Skeletal muscle satellite cell (primary cell): ENCODE data around the gene LPP.
"Not testable (repeated sequence)": the region's sequence is repeated elsewhere in the genome, so short reads cannot be mapped to it uniquely, and the experiment has no call there.

Source experiments
- H3K27me3 ChIP-seq: 2 replicates; pipeline ENCODE4 v1.7.0; 2013; ENCODE audit warnings: low read length; ENCODE audit not compliant: control insufficient read depth, insufficient read depth
- H3K36me3 ChIP-seq: 2 replicates; pipeline ENCODE4 v1.7.0; 2013; ENCODE audit warnings: mild to moderate bottlenecking, control low read depth, low read length; ENCODE audit not compliant: insufficient read depth
- H3K4me1 ChIP-seq: 2 replicates; pipeline ENCODE4 v1.7.0; 2013; ENCODE audit warnings: low read length; ENCODE audit not compliant: control insufficient read depth, insufficient read depth
- H3K4me2 ChIP-seq: 2 replicates; pipeline ENCODE4 v1.7.0; 2013; ENCODE audit warnings: mild to moderate bottlenecking, low read length
- H3K4me3 ChIP-seq: 2 replicates; pipeline ENCODE4 v1.7.0; 2013; ENCODE audit warnings: low read length
- H3K9ac ChIP-seq: 2 replicates; pipeline ENCODE4 v1.7.0; 2013; ENCODE audit warnings: mild to moderate bottlenecking, low read depth, low read length, moderate library complexity
- H3K9me3 ChIP-seq: replicated peaks from 2 replicates; pipeline ENCODE4 v1.7.0; 2013; ENCODE audit warnings: mild to moderate bottlenecking, control low read depth, low read length

The LPP gene

DNA sequence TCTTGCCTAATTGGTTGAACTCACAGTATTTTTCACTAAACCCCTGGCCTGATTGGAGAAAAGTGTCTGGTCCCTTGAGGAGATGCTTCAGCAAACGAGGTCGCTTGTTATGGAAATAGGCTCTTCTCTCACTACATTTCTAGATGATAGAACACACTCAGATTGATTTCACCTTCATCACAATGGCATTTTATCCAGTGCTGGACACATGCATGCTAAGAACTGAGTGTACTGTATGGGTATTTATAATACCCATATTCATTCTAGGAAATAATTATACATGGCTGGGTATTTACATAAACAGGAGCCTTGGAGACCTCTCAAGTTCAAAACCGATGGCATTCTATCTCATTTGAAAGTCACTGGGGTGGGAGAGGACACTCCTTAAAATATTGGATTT, 444.9 kb downstream of the LPP start:
- H3K36me3 ChIP-seq: no peaks in the 10 kb centered on the region
- no peaks in the 10 kb centered on the region for H3K9me3 ChIP-seq
- H3K4me2 ChIP-seq: no peak overlapping the region
- H3K9ac ChIP-seq: no peak overlapping the region
- no peaks in the 10 kb centered on the region for H3K27me3 ChIP-seq
- peaks cover 43% of the 10 kb centered on the region for H3K4me1 ChIP-seq
- H3K4me3 ChIP-seq: no peak overlapping the region

DNA sequence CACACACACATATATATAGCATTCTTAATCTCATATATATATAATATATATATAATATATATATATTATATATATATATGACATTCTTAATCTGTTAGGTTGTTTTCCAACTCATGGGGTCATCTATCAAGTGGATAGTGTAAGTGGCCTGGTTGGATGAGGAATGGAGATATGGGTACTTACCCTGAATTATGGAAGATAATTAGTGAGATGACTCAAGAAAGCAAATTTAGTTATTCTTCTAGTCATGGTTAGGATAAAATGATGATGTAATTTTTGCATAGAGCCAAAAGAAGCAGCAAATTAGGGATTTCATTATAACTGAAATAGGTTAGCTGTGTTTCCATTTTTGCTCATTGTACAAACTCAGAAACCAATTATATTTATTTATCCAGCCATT, 448.2 kb downstream of the LPP start:
- Histone ChIP-seq H3K9me3 (no peaks in the 10 kb centered on the region), H3K4me3 (no peak overlapping the region), H3K27me3 (no peaks in the 10 kb centered on the region), H3K4me1 (peaks cover 35% of the 10 kb centered on the region), H3K4me2 (no peak overlapping the region), H3K9ac (no peak overlapping the region), H3K36me3 (no peaks in the 10 kb centered on the region)

DNA sequence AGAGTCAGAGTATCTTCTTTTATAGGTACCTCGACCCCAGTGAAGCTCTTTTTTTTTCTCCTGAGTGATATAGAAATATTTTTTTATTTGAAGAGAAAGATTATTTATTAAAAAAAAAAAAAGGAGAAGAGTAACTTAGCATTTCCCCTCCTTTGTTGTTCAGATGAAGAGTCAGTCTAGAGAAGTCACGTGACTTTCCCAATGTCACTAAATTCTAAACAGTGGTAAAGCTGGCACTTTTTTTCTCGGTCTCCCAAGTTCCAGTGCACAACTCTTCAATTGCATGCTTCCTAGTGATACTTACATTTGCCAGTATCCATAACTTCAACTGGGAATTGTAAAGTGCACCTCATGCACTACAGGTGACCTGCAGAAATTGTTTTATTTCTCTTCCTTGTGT, 448.7 kb downstream of the LPP start:
- Histone ChIP-seq H3K4me2 (no peak overlapping the region), H3K9me3 (no peaks in the 10 kb centered on the region), H3K4me3 (no peak overlapping the region), H3K36me3 (no peaks in the 10 kb centered on the region), H3K4me1 (peaks cover 34% of the 10 kb centered on the region), H3K9ac (no peak overlapping the region), H3K27me3 (no peaks in the 10 kb centered on the region)

DNA sequence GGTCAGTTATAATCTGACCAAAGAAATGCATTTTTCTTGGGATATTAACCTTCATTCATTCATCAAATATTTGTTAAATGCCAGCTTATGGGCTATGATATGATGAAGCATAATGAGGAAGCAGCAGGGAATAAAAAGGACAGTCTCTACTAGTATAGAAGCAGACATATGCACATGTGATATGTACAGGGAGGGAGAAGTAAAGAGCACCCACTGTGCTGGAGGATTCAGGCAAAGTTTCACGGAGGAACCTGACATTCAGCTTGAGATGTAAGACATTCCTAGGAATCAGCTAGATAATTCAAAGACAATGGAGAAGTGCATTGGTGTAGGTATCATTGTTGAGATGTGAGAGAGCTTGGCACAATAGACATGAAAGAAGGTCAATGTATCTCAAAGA, 450.7 kb downstream of the LPP start:
- no peaks in the 10 kb centered on the region for H3K27me3 ChIP-seq
- no peak overlapping the region for H3K4me2 ChIP-seq
- peaks cover 35% of the 10 kb centered on the region for H3K4me1 ChIP-seq
- H3K9me3 ChIP-seq: no peaks in the 10 kb centered on the region
- H3K4me3 ChIP-seq: no peak overlapping the region
- peaks cover 7% of the 10 kb centered on the region for H3K36me3 ChIP-seq
- no peak overlapping the region for H3K9ac ChIP-seq

DNA sequence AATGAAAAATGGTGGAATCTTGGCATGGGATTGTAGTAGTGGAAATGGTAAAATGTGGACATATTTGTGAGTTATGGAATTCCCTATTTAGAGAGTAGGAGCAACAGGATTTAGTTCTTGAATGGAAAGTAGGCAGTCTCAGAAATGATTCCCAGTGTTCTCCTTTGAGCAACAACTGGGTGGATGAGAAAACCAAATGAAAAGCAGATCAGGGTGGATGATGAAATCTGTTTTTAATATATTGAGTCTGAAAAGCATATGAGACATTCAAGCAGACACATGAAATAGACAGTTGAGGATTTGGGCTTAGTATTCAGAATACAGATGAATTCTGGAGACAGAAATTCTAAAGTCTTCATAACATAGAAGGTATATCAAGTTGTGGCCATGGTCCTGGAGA, 451.3 kb downstream of the LPP start:
- Histone ChIP-seq H3K27me3 (no peaks in the 10 kb centered on the region), H3K9ac (no peak overlapping the region), H3K4me2 (no peak overlapping the region), H3K4me1 (peaks cover 35% of the 10 kb centered on the region), H3K4me3 (no peak overlapping the region), H3K36me3 (peaks cover 12% of the 10 kb centered on the region), H3K9me3 (no peaks in the 10 kb centered on the region)

DNA sequence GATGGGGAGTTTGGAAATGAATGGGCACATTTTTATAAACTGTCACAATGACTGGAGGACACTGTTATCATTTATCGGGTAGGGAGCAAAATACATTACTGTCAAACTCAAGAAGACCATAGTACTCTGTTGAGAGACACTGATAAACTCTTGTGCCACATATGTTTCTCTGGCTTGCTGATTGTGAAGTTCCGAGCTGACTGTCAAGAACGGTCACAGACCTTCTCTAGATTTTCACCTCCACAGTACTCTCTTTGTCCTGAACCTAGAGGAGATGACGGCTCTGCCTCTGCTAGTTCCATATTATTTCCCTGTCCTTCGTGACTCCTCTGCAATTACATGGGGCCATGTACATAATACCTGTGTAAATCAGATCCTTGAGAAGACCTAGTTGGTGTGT, 451.9 kb downstream of the LPP start:
- H3K4me1 ChIP-seq: peaks cover 35% of the 10 kb centered on the region
- H3K9ac ChIP-seq: peak overlapping the region; percentile 60
- H3K36me3 ChIP-seq: peaks cover 16% of the 10 kb centered on the region
- no peaks in the 10 kb centered on the region for H3K27me3 ChIP-seq
- H3K4me3 ChIP-seq: no peak overlapping the region
- H3K9me3 ChIP-seq: no peaks in the 10 kb centered on the region
- no peak overlapping the region for H3K4me2 ChIP-seq

DNA sequence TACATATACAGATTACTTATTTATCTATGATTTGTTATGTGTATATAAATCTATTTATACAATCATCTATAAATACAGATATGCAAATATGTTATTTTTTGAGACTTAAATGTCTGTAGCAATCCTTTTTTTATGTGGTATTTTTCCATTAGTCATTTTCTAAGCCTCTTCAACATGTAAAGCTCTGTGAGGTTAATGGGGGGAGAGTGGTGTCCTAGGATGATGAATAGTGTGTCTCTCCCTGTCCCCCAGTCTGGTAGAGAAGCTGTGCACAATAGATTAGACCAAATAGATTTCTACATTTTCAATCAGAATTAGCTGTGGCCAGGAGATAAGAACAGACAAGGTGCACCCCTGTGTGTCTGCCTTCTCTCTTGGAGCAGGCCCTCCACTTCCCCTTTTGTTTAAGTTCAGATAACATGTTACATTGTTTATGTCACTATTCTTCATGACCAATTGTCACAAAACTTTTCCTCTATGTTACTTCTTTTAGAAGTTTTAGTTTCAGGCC, 453.9 kb downstream of the LPP start:
- Histone ChIP-seq H3K4me2 (no peak overlapping the region), H3K36me3 (peaks cover 16% of the 10 kb centered on the region), H3K27me3 (no peaks in the 10 kb centered on the region), H3K4me1 (peaks cover 35% of the 10 kb centered on the region), H3K9me3 (no peaks in the 10 kb centered on the region), H3K4me3 (no peak overlapping the region), H3K9ac (no peak overlapping the region)

DNA sequence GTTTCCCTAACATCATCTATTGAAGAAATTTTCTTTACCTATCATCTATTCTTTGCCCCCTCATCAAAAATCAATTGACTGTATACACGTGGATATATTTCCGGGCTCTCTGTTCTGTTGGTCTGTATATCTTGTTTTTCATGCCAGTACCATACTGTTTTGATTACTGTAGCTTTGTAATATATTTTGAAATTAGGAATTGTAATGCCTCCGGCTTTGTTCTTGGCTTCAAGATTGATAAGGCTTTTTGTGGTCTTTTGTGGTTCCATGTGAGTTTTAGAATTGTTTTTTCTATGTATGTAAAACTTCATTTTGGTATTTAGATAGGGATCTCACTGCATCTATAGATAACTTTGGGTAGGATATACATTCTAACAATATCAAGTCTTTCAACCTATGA, 454.4 kb downstream of the LPP start:
- peaks cover 16% of the 10 kb centered on the region for H3K36me3 ChIP-seq

DNA sequence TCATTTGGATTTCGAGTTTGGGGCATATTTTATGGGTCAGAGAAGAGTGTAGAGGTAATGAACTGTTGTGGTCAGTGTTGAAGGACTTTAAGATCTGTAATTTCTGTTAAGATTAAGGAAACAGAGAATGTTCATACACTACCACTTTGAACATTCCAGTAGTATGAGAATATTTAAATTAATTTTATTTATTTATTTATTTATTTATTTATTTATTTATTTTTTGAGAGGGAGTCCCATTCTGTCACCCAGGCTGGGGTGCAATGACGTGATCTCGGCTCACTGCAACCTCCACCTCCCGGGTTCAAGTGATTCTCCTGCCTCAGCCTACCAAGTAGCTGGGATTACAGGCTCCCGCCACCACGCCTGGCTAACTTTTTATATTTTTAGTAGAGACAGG, 459.8 kb downstream of the LPP start:
- H3K4me1 ChIP-seq, H3K9me3 ChIP-seq, H3K4me3 ChIP-seq, H3K9ac ChIP-seq, H3K27me3 ChIP-seq, H3K4me2 ChIP-seq: not testable (repeated sequence)
- peaks cover 16% of the 10 kb centered on the region for H3K36me3 ChIP-seq

More for the DNA sequence above, 454.4 kb downstream of the LPP start:
- Histone ChIP-seq H3K4me1 (peaks cover 35% of the 10 kb centered on the region), H3K4me2 (no peak overlapping the region), H3K9me3 (no peaks in the 10 kb centered on the region), H3K9ac (no peak overlapping the region), H3K4me3 (no peak overlapping the region), H3K27me3 (no peaks in the 10 kb centered on the region)

DNA sequence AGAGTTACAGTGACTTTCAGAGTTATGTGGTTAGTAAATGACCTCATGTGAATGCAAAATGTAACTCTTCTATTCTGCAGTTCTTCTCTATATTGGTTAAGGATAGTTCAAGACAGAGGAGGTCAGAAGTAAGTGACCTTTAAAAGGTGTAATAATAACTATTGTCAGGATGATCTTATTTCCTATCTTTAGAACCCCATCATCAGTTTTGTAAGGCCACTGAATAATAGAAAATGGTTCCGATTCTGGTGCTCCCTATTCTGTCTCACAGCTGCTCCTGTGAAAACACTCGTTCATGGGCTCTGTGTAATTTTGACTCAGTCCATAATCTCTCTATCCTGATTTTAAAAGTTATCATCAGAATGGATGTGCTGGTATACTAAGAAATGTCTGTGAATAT, 463.3 kb downstream of the LPP start:
- no peak overlapping the region for H3K9ac ChIP-seq

DNA sequence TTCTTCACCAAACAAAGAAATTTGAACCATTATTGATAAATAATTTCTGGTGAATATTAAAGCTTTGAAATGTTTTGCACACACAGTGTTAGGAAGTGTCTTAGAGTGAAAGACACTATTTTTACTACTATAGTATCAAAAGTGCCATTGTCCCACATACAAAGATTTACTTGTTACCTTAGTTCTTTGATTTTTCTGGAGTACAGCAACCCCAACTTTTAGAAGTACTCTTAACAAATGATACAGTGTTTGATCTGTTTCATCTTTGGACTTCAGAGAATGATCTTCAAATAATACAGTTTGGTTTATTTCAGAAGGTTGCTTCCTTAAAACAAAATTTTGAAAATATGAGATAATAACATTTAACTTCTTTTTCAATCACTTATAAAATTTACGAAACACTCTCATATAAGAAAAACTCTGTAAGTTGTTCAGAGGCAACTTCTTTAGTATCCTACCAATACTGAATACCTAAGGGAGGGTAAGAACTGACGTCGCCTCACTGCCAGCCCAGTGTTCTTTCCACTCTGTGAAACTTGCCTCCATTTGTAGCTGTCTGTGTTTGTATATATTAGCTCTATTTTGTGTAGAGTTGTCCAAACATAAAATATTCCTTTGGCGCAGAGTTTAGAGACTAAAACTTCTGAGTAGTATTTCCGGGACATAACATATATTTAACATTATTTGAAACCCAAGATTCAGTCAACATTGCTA, 464.2 kb downstream of the LPP start:
- Histone ChIP-seq H3K4me1 (no peaks in the 10 kb centered on the region), H3K9me3 (no peaks in the 10 kb centered on the region), H3K4me2 (no peak overlapping the region), H3K9ac (no peak overlapping the region), H3K27me3 (no peaks in the 10 kb centered on the region), H3K4me3 (no peak overlapping the region), H3K36me3 (no peaks in the 10 kb centered on the region)

More for the DNA sequence above, 463.3 kb downstream of the LPP start:
- H3K27me3 ChIP-seq: no peaks in the 10 kb centered on the region
- no peaks in the 10 kb centered on the region for H3K36me3 ChIP-seq
- H3K4me1 ChIP-seq: no peaks in the 10 kb centered on the region
- no peak overlapping the region for H3K4me3 ChIP-seq
- H3K4me2 ChIP-seq: no peak overlapping the region
- no peaks in the 10 kb centered on the region for H3K9me3 ChIP-seq

DNA sequence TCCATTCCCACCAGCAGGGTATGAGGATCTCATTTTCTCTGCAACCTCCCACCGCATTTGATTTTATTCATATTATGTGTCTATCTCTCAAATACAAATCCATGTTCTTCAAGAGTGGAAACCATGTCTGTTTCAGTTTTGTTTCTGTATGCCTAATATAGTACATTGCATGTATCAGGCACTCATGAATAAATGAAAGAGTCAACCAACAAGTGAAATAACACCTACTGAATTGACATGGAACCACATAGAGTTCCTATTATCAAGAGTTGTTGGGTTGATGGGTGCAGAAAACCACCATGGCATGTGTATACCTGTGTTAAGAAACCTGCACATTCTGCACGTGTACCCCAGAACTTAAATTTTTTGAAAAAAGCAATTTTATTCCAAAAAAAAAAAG, 466.8 kb downstream of the LPP start:
- Histone ChIP-seq H3K27me3 (no peaks in the 10 kb centered on the region), H3K36me3 (no peaks in the 10 kb centered on the region), H3K4me3 (no peak overlapping the region), H3K4me2 (no peak overlapping the region), H3K9me3 (no peaks in the 10 kb centered on the region), H3K4me1 (peaks cover 20% of the 10 kb centered on the region), H3K9ac (no peak overlapping the region)
